Renal cortex interstitium (tissue), 11 donors: ENCODE data around the gene TNFSF13. TPM values are rescaled to one million over a fixed set of nuclear protein-coding genes. Genes with fewer than 3 reads are reported as not detected.
"Not testable (repeated sequence)": the region's sequence is repeated elsewhere in the genome, so short reads cannot be mapped to it uniquely, and the experiment has no call there.

ENCODE experiments used
- DNase-seq, 11 donors: peaks; one replicate each; pipeline ENCODE4 v3.0.0-alpha.2; 2013; ENCODE audit warnings: low read depth in 9 of 11, low spot score in 4 of 11; ENCODE audit errors: extremely low read depth in 1 of 11
- polyA plus RNA-seq, 3 donors: library from polyadenylated mRNA; unstranded; fragments of 120-200 nt; gene quantifications; one replicate each; pipeline ENCODE4 v1.2.1, GENCODE V29; 2013; ENCODE audit not compliant: insufficient read length in 3 of 3

TNFSF13 gene
- polyA plus RNA-seq, 3 donors = 10.4 to 17.2 (median 12.5) TPM

GRCh38 chr17:7582396-7583252, 24.1 kb downstream of the TNFSF13 start:
- DNase-seq = no peak

- peak; percentile 95 to 98 (median 96) for DNase-seq
Observed at GRCh38 chr17:7583253-7584109, 24.9 kb downstream of the TNFSF13 start, which contains the start of gene MPDU1. Gene MPDU1 (plus strand): TSS chr17:7583852. CDS start chr17:7583863, 11 bp downstream.

- DNase-seq = no peak
Observed at GRCh38 chr17:7586673-7587419, 28.3 kb downstream of the TNFSF13 start.

- no peak for DNase-seq
Observed at GRCh38 chr17:7587420-7588151, 29.0 kb downstream of the TNFSF13 start.

- no peak for DNase-seq
Observed at GRCh38 chr17:7588553-7589203, 30.1 kb downstream of the TNFSF13 start.

GRCh38 chr17:7589204-7589868, 30.8 kb downstream of the TNFSF13 start:
- peak in 8 of 11 donors; percentile 79 to 86 (median 82) for DNase-seq

GRCh38 chr17:7589891-7590691, 31.5 kb downstream of the TNFSF13 start, which contains the start of gene SOX15:
Gene SOX15 (minus strand): TSS chr17:7590094. CDS start chr17:7589676, 418 bp downstream.
- no peak for DNase-seq

GRCh38 chr17:7590743-7591142, 32.2 kb downstream of the TNFSF13 start:
- no peak for DNase-seq

GRCh38 chr17:7591596-7591995, 33.0 kb downstream of the TNFSF13 start:
- no peak for DNase-seq

GRCh38 chr17:7592422-7593021, 34.0 kb downstream of the TNFSF13 start:
- no peak for DNase-seq

GRCh38 chr17:7593296-7593695, 34.7 kb downstream of the TNFSF13 start:
- DNase-seq = no peak

GRCh38 chr17:7597561-7597960, 39.0 kb downstream of the TNFSF13 start:
- not testable (repeated sequence) for DNase-seq

- DNase-seq = no peak
Observed at GRCh38 chr17:7606280-7606679, 47.7 kb downstream of the TNFSF13 start.

GRCh38 chr17:7610641-7611040, 52.1 kb downstream of the TNFSF13 start:
- DNase-seq = no peak
